ENCODE data around the gene LRRC45. TPM values are rescaled to one million over a fixed set of nuclear protein-coding genes. Genes with fewer than 3 reads are reported as not detected.
"Not testable (repeated sequence)": the region's sequence is repeated elsewhere in the genome, so short reads cannot be mapped to it uniquely, and the experiment has no call there.

LRRC45 gene
- total and polyA plus RNA-seq, 4 donors = 3.1 to 20.1 (median 7.1) TPM

DNA sequence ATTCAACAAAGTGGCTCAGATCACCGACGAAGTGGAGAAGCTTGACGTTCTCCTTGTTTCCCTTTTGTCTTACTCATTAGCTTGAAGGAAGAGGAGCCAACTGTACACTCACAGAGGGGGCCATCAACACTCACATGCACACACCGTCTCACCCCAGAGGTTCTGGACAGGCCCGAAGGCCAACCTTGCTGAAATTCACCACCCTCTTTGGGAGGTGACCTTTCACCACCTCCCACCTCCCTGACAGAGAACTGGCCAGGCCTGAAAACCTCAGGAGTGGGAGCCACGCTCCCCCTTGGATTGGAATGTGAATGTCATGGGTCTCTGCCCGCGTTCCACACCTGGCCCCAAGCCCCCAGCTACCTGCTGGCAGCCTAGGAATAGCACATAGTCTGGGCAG, 12.4 kb downstream of the LRRC45 start:
- Histone ChIP-seq H3K27me3 (ENCODE audit: control insufficient read depth in 1 of 2, insufficient read depth in 2 of 2, low read length in 1 of 2) (no peaks in the 10 kb centered on the region), H3K4me1 (ENCODE audit: control insufficient read depth in 1 of 2, insufficient read depth in 2 of 2, low read length in 2 of 2) (no peaks in the 10 kb centered on the region), H3K4me3 (ENCODE audit: low read length in 2 of 2) (no peak overlapping the region), H3K9me3 (ENCODE audit: control insufficient read depth, low read length) (no peaks in the 10 kb centered on the region), H3K27ac (ENCODE audit: low read depth in 1 of 2, low read length in 2 of 2) (no peak overlapping the region), H3K36me3 (ENCODE audit: control insufficient read depth in 1 of 2, insufficient read depth in 2 of 2, low read length in 1 of 2) (no peaks in the 10 kb centered on the region)
- ATAC-seq (ENCODE audit: low FRiP score) (no peak), DNase-seq (no peak)
- 94 to 95% methylated on average over 8 of the region's 8 CpGs for WGBS, 2 donors
- intact Hi-C loops (cut with DNase I) = loop anchor here (5.0 to 10.0 kb wide), 2 partner anchors 62 to 289 kb away; partner anchors contain the start of gene FASN (in 1 of the 2)

DNA sequence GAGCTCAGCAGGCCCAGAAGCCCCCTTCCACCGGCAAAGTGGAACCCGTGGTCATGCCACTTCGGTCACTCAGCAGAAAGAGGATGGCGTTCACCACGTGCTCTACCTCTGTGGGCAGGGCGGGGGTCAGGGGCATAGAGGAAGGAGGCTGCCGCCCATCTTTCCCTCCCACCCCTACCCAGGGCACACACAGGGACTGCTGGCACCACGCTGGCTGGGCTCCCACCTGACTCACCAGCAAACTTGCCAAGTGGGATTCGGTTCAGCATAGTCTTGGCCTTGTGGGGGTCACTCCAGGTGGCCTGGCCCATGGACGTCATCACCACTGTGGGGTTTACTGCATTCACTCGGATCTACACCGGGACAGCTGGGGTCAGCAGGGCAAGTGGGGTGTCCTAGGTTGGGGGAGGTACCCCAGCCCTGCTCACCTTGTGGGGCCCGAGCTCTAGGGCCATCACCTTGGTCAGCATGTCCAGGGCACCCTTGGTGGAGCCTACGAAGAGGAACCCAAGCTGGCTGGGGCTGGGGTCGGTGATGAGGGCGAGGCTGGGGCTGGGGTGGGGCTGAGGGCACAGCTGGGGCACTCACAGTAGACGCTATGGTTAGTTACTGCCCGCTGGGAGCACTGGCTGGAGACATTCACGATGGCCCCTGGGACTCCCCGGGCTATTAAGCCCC, 13.0 kb downstream of the LRRC45 start:
- ATAC-seq (ENCODE audit: low FRiP score) (no peak), DNase-seq (no peak)
- H3K9me3 ChIP-seq (ENCODE audit: control insufficient read depth, low read length) = no peaks in the 10 kb centered on the region
- 84% methylated on average over 20 of the region's 20 CpGs for WGBS, 2 donors
- H3K4me3 ChIP-seq (ENCODE audit: low read length in 2 of 2) = no peak overlapping the region
- intact Hi-C loops (cut with DNase I) = loop anchor here (5.0 to 10.0 kb wide), 2 partner anchors 61 to 289 kb away; partner anchors contain the start of gene FASN (in 1 of the 2)
- no peaks in the 10 kb centered on the region for H3K36me3 ChIP-seq (ENCODE audit: control insufficient read depth in 1 of 2, insufficient read depth in 2 of 2, low read length in 1 of 2)
- no peak overlapping the region for H3K27ac ChIP-seq (ENCODE audit: low read depth in 1 of 2, low read length in 2 of 2)
- H3K27me3 ChIP-seq (ENCODE audit: control insufficient read depth in 1 of 2, insufficient read depth in 2 of 2, low read length in 1 of 2) = no peaks in the 10 kb centered on the region
- H3K4me1 ChIP-seq (ENCODE audit: control insufficient read depth in 1 of 2, insufficient read depth in 2 of 2, low read length in 2 of 2) = no peaks in the 10 kb centered on the region

DNA sequence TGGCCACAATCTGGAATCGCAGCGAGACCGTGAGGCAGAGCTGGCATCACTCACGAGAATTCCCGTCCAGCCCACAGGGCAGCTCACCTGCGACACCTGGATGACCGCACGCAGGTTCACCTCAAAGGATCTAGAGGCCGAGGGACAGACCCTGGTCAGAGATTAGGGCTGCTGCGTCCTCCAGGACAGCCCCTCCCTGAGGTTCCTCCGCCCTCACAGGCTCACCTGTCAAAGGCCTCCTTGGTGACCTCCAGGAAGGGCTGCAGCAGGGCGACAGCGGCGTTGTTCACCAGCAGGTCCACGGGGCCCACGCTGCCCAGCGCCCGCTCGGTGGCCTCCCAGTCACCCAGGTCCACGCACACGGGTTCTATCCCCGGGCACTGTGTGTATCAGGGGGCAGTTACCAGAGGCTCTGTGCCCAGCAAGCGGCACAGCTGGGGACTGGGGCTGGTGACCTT, 13.6 kb downstream of the LRRC45 start:
- DNase-seq = no peak
- peak overlapping the region; percentile 20 to 42 for H3K27ac ChIP-seq (ENCODE audit: low read depth in 1 of 2, low read length in 2 of 2)
- ATAC-seq (ENCODE audit: low FRiP score) = peak; percentile 0
- intact Hi-C loops (cut with DNase I) = loop anchor here (5.0 to 10.0 kb wide), 2 partner anchors 61 to 288 kb away; partner anchors contain the start of gene FASN (in 1 of the 2)
- H3K4me3 ChIP-seq (ENCODE audit: low read length in 2 of 2) = peak overlapping the region; percentile 15 to 22
- no peaks in the 10 kb centered on the region for H3K27me3 ChIP-seq (ENCODE audit: control insufficient read depth in 1 of 2, insufficient read depth in 2 of 2, low read length in 1 of 2)
- 47 to 49% methylated on average over 23 of the region's 23 CpGs for WGBS, 2 donors
- H3K9me3 ChIP-seq (ENCODE audit: control insufficient read depth, low read length) = no peaks in the 10 kb centered on the region
- no peaks in the 10 kb centered on the region for H3K36me3 ChIP-seq (ENCODE audit: control insufficient read depth in 1 of 2, insufficient read depth in 2 of 2, low read length in 1 of 2)
- no peaks in the 10 kb centered on the region for H3K4me1 ChIP-seq (ENCODE audit: control insufficient read depth in 1 of 2, insufficient read depth in 2 of 2, low read length in 2 of 2)

DNA sequence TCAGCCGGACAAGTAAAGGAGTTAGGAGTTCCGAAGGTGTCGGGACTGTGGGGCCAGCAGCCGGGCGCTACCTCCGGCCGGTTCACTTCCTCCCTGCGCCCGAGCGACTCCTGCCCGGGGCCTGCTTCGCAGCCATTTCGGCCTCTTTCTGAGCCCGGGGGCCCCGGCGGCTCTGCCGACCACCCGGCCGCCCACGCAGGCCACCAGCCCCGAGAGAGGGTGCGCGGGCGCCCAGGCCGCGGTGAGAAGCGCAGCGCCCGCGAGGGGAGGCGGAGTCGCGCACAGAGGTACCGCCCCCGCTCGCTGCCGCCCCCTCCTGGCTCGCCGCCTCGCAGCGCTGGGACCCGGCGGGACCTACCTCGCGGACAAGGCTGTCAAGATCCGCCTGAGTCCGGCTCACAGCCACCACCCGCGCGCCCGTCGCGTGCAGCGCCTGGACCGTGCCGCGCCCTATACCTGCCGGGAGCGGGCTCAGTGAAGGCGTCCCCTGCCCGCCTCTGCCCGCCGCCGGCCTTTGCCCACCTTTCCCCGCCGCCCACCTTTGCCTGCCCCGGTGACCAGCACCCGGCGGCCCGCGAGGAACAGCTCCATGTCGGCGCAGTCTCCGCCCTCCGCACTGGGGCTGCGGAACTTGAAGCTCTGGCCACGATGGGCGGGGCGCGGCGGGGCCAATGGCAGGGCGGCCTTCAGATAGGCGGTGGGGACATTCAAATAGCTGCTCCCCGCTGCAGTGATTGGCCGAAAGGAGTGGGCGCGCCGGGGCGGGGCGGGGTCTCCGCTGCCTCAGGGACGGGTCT, 14.2 kb downstream of the LRRC45 start, which contains the start of gene DCXR:
Gene DCXR (minus strand): TSS at position 606 of the 797 bp plus-strand sequence. CDS start 15 bp downstream, at position 591.
- intact Hi-C loops (cut with DNase I) = loop anchor here (5.0 to 10.0 kb wide), 2 partner anchors 60 to 288 kb away; partner anchors contain the start of gene FASN (in 1 of the 2)
- Histone ChIP-seq H3K27me3 (ENCODE audit: control insufficient read depth in 1 of 2, insufficient read depth in 2 of 2, low read length in 1 of 2) (no peaks in the 10 kb centered on the region), H3K4me3 (ENCODE audit: low read length in 2 of 2) (peak within 1 kb of the TSS; percentile 15 to 22), H3K4me1 (ENCODE audit: control insufficient read depth in 1 of 2, insufficient read depth in 2 of 2, low read length in 2 of 2) (no peaks in the 10 kb centered on the region), H3K9me3 (ENCODE audit: control insufficient read depth, low read length) (no peaks in the 10 kb centered on the region), H3K36me3 (ENCODE audit: control insufficient read depth in 1 of 2, insufficient read depth in 2 of 2, low read length in 1 of 2) (no peaks in the 10 kb centered on the region), H3K27ac (ENCODE audit: low read depth in 1 of 2, low read length in 2 of 2) (peak within 1 kb of the TSS; percentile 20 to 85)
- peak; percentile 98 to 99 for DNase-seq
- WGBS, 2 donors = 0 to 1% methylated on average over 67 to 92 of the region's 92 CpGs
- peak; percentile 97 for ATAC-seq (ENCODE audit: low FRiP score)

DNA sequence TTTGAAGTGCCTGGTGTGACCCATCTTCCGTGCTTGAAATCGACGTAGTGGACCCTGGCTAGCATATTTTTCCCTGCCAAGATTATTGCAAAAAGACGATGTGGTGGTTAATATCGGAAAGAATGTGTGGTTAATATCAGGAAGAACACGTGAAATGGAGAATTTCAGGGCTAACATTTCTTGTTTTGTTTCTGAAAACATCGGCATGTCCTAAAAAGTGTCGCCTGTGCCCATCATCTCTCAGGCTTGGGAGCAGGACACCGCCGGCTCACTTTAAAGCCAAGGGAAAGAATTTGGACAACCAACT, 14.7 kb downstream of the LRRC45 start:
- no peaks in the 10 kb centered on the region for H3K36me3 ChIP-seq (ENCODE audit: control insufficient read depth in 1 of 2, insufficient read depth in 2 of 2, low read length in 1 of 2)
- H3K27me3 ChIP-seq (ENCODE audit: control insufficient read depth in 1 of 2, insufficient read depth in 2 of 2, low read length in 1 of 2) = no peaks in the 10 kb centered on the region
- H3K9me3 ChIP-seq (ENCODE audit: control insufficient read depth, low read length) = no peaks in the 10 kb centered on the region
- DNase-seq (no peak), ATAC-seq (ENCODE audit: low FRiP score) (no peak)
- no peaks in the 10 kb centered on the region for H3K4me1 ChIP-seq (ENCODE audit: control insufficient read depth in 1 of 2, insufficient read depth in 2 of 2, low read length in 2 of 2)
- intact Hi-C loops (cut with DNase I) = loop anchor here (5.0 to 10.0 kb wide), 2 partner anchors 59 to 287 kb away; partner anchors contain the start of gene FASN (in 1 of the 2)
- peak overlapping the region in 1 of 2 donors; percentile 50 for H3K27ac ChIP-seq (ENCODE audit: low read depth in 1 of 2, low read length in 2 of 2)
- H3K4me3 ChIP-seq (ENCODE audit: low read length in 2 of 2) = peak overlapping the region; percentile 3 to 9
- WGBS, 2 donors = 6% methylated on average over 10 of the region's 10 CpGs

DNA sequence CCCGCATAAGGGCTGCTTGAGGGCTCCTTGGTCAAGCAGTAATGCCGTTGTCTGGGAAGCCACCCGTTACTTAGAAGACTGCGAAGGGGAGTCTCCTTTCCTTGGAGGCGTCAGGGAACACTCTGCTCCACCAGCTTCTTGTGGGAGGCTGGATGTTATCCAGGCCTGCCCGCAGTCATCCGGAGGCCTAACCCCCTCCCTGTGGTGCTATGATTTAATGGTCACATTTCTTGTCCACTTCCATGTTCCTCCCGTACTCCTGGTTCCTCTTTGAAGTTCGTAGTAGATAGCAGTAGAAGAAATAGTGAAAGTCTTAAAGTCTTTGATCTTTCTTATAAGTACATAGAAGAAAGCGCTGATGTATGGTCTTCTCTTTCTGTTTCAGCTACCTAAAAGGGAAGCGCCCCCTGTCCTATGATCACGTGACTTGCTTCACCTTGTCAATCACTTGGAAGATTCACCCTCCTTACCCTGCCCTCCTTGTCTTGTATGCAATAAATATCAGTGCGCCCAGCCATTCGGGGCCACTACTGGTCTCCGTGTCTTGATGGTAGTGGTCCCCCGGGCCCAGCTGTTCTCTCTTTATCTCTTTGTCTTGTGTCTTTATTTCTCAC, 15.8 kb downstream of the LRRC45 start:
- WGBS, 2 donors = 91 to 92% methylated on average over 16 of the region's 16 CpGs
- not testable (repeated sequence) for H3K4me3 ChIP-seq (ENCODE audit: low read length in 2 of 2); H3K27me3 ChIP-seq (ENCODE audit: control insufficient read depth in 1 of 2, insufficient read depth in 2 of 2, low read length in 1 of 2); H3K36me3 ChIP-seq (ENCODE audit: control insufficient read depth in 1 of 2, insufficient read depth in 2 of 2, low read length in 1 of 2); DNase-seq; H3K27ac ChIP-seq (ENCODE audit: low read depth in 1 of 2, low read length in 2 of 2); H3K4me1 ChIP-seq (ENCODE audit: control insufficient read depth in 1 of 2, insufficient read depth in 2 of 2, low read length in 2 of 2); H3K9me3 ChIP-seq (ENCODE audit: control insufficient read depth, low read length); ATAC-seq (ENCODE audit: low FRiP score)
- intact Hi-C loops (cut with DNase I) = loop anchor here (5.0 to 10.0 kb wide), 2 partner anchors 58 to 286 kb away; partner anchors contain the start of gene FASN (in 1 of the 2)

DNA sequence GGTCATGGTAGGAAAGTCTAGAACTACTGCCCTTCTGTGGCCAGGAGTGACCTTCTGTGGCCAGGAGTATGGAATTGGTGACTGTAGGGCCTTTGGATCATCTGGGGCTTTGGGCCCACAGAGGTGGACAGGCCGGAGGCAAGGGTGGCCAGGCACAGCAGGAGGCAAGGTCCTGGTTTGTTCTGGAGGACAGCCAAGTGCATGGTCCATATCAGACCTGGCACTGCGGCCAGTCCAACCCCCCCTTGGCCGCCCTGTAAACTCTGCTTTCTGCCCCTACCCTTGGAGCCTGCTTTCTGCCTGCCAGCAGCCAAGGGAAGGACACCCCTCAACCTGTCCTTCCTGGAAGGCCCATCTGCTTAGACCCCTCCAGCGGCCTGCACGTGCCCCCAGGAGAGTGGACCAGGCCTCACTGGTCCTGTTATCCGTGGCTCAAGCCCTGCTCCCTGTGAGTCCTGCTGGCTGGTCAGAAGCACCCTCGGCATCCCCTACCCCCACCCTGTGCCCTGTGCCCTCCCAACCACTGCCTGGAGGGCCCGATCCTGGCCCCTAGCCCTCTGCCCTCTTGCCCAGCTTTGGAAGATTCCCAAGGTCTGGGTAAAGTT, 16.7 kb downstream of the LRRC45 start:
- H3K4me3 ChIP-seq (ENCODE audit: low read length in 2 of 2) = no peak overlapping the region
- H3K27ac ChIP-seq (ENCODE audit: low read depth in 1 of 2, low read length in 2 of 2) = no peak overlapping the region
- no peaks in the 10 kb centered on the region for H3K27me3 ChIP-seq (ENCODE audit: control insufficient read depth in 1 of 2, insufficient read depth in 2 of 2, low read length in 1 of 2)
- H3K9me3 ChIP-seq (ENCODE audit: control insufficient read depth, low read length) = no peaks in the 10 kb centered on the region
- DNase-seq (no peak), ATAC-seq (ENCODE audit: low FRiP score) (no peak)
- no peaks in the 10 kb centered on the region for H3K36me3 ChIP-seq (ENCODE audit: control insufficient read depth in 1 of 2, insufficient read depth in 2 of 2, low read length in 1 of 2)
- H3K4me1 ChIP-seq (ENCODE audit: control insufficient read depth in 1 of 2, insufficient read depth in 2 of 2, low read length in 2 of 2) = no peaks in the 10 kb centered on the region
- 91 to 95% methylated on average over 8 of the region's 8 CpGs for WGBS, 2 donors
- intact Hi-C loops (cut with DNase I) = loop anchor here (5.0 to 10.0 kb wide), 2 partner anchors 58 to 285 kb away; partner anchors contain the start of gene FASN (in 1 of the 2)
